Neural cell (in vitro differentiated cells): Measurements from ENCODE around the gene CDC6.

Experiments
- CTCF ChIP-seq: fragments of 450-650 bp; IDR thresholded peaks from 2 replicates; pipeline ENCODE4 v1.5.1; 2014; ENCODE audit warnings: antibody characterized with exemption, mild to moderate bottlenecking, moderate library complexity; ENCODE audit not compliant: poor library complexity, severe bottlenecking
- EP300 ChIP-seq: fragments of 450-650 bp; conservative IDR thresholded peaks from 2 replicates; pipeline ENCODE4 v1.6.1; 2014; ENCODE audit warnings: antibody characterized with exemption, mild to moderate bottlenecking, moderate library complexity; ENCODE audit not compliant: poor library complexity, severe bottlenecking
- TAF1 ChIP-seq: IDR thresholded peaks from 2 replicates; pipeline ENCODE4 v1.6.1; 2012; ENCODE audit warnings: low read depth

- TF ChIP-seq TAF1 (no peak), EP300 (no peak), CTCF (no peak)
Measured at GRCh38 chr17:40319651-40320540, 32.2 kb downstream of the CDC6 start.
